Activated CD8-positive, alpha-beta T cell treated with anti-CD3 and anti-CD28 coated beads for 36 hours (primary cell): ENCODE data around the gene AHNAK. TPM values are rescaled to one million over a fixed set of nuclear protein-coding genes. Genes with fewer than 3 reads are reported as not detected.
A peak's percentile ranks its signal among the peaks of the same experiment; 100 is the strongest.

Experiments used
- ATAC-seq: fragments of 200-7000 bp; cut with Tn5 transposase; one replicate; pipeline ENCODE4 v1.10.0; 2021; ENCODE audit warnings: mild to moderate bottlenecking, moderate library complexity
- CTCF ChIA-PET: fragments of 350-600 bp; sonication (Branson Sonifier 250); formaldehyde crosslinking; loops from one replicate; lab custom pipeline; 2021; ENCODE audit warnings: antibody characterized with exemption; lab: Charles Lee
- POLR2A ChIA-PET: fragments of 350-600 bp; sonication (Branson Sonifier 250); formaldehyde crosslinking; loops from one replicate; lab custom pipeline; 2021; ENCODE audit warnings: antibody characterized with exemption; lab: Charles Lee
- DNase-seq: peaks from one replicate; pipeline ENCODE4 v3.0.0-alpha.2; 2020
- H3K27ac Mint-ChIP-seq: one replicate; pipeline ENCODE4 v1.8.0; 2021; ENCODE audit warnings: mild to moderate bottlenecking, mixed read lengths
- H3K27me3 Mint-ChIP-seq: one replicate; pipeline ENCODE4 v1.8.0; 2021; ENCODE audit warnings: mixed read lengths
- H3K36me3 Mint-ChIP-seq: one replicate; pipeline ENCODE4 v1.8.0; 2021; ENCODE audit warnings: low read depth, mixed read lengths
- H3K4me1 Mint-ChIP-seq: one replicate; pipeline ENCODE4 v1.8.0; 2021; ENCODE audit warnings: low read depth, mixed read lengths
- H3K4me3 Mint-ChIP-seq: one replicate; pipeline ENCODE4 v1.8.0; 2021; ENCODE audit warnings: mild to moderate bottlenecking, moderate library complexity, mixed read lengths
- H3K9me3 Mint-ChIP-seq: one replicate; pipeline ENCODE4 v1.8.0; 2021; ENCODE audit warnings: mixed read lengths
- CTCF ChIP-seq: fragments of 200-600 bp; IDR thresholded peaks from one replicate; pipeline ENCODE4 v1.8.0; 2022; ENCODE audit warnings: antibody characterized with exemption, mild to moderate bottlenecking
- intact Hi-C: fragments of 100-400 bp; cut with micrococcal nuclease; formaldehyde crosslinking; loops from one replicate; pipeline ENCODE4 v1.10.0; 2022
- total RNA-seq, 2 experiments: library from RNA; stranded (reverse); gene quantifications; one replicate each; pipeline ENCODE4 v1.2.3, GENCODE V29; 2021

AHNAK gene
- total RNA-seq, 2 experiments from 2014 or later: 41.1 to 43.0 TPM

DNA sequence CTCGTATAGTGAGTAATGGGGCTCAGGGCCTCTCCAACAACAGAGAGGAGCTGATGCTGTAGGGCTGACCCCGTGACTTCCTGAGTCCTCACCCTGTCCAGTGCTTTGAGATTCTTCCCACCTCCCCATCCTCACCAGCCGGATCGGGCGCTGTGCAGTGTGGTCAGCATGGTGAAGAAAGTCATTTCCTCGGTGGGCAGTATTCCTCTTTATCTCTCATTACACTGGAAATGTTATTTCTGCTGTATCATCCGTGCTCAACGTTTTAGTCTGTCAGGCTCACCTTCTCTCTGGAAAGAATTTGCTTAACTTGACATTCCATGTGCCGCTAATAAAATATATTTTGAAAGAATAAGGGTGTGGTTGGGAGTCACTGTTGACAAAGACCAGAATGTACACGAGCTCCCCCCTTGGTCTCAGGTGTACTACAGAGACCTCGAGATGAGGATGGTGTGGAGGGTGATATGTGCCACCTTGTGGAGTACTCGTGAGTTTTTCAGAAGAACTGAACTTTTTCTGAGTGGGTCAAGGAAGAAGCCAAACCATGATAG is 153.5 kb downstream of the AHNAK start:
- ATAC-seq (peak; percentile 37), DNase-seq (peak; percentile 24)
- H3K36me3 Mint-ChIP-seq: peaks cover 2% of the 10 kb centered on the region
- H3K27ac Mint-ChIP-seq: no peak overlapping the region
- CTCF ChIA-PET: interaction anchor here (0.6 to 9.0 kb wide), 10 partner anchors 8 to 302 kb away, joined by 3 to 72 read pairs (median 4); no protein-coding TSS in a partner anchor
- no peak overlapping the region for H3K4me3 Mint-ChIP-seq
- no peaks in the 10 kb centered on the region for H3K9me3 Mint-ChIP-seq
- peak; percentile 8 for TF ChIP-seq CTCF
- intact Hi-C loops: no loop called here
- H3K4me1 Mint-ChIP-seq: peaks cover 8% of the 10 kb centered on the region
- POLR2A ChIA-PET: interaction anchor here (0.9 to 1.0 kb wide), 2 partner anchors 32 to 98 kb away, joined by 3 read pairs; no protein-coding TSS in a partner anchor
- H3K27me3 Mint-ChIP-seq: no peaks in the 10 kb centered on the region

GRCh38 chr11:62392506-62392905 is 154.1 kb downstream of the AHNAK start:
- peaks cover 8% of the 10 kb centered on the region for H3K4me1 Mint-ChIP-seq
- TF ChIP-seq CTCF: no peak
- intact Hi-C loops: no loop called here
- no peaks in the 10 kb centered on the region for H3K36me3 Mint-ChIP-seq
- H3K4me3 Mint-ChIP-seq: no peak overlapping the region
- no peak overlapping the region for H3K27ac Mint-ChIP-seq
- ATAC-seq (no peak), DNase-seq (no peak)
- ChIA-PET POLR2A (interaction anchor here (0.9 to 1.0 kb wide), 2 partner anchors 32 to 98 kb away, joined by 3 read pairs; no protein-coding TSS in a partner anchor), CTCF (interaction anchor here (1.5 to 9.0 kb wide), 4 partner anchors 11 to 151 kb away, joined by 5 to 72 read pairs (median 34); no protein-coding TSS in a partner anchor)
- no peaks in the 10 kb centered on the region for H3K9me3 Mint-ChIP-seq
- H3K27me3 Mint-ChIP-seq: no peaks in the 10 kb centered on the region

GRCh38 chr11:62391642-62392425 is 154.8 kb downstream of the AHNAK start:
- Mint-ChIP-seq H3K36me3 (no peaks in the 10 kb centered on the region), H3K27ac (no peak overlapping the region), H3K4me1 (peaks cover 11% of the 10 kb centered on the region), H3K4me3 (no peak overlapping the region), H3K27me3 (no peaks in the 10 kb centered on the region), H3K9me3 (no peaks in the 10 kb centered on the region)
- POLR2A ChIA-PET: interaction anchor here (0.9 to 1.0 kb wide), 2 partner anchors 33 to 99 kb away, joined by 3 read pairs; no protein-coding TSS in a partner anchor
- TF ChIP-seq CTCF: no peak
- intact Hi-C loops: no loop called here
- CTCF ChIA-PET: interaction anchor here (2.1 to 9.0 kb wide), 3 partner anchors 10 to 152 kb away, joined by 8 to 72 read pairs (median 59); no protein-coding TSS in a partner anchor
- ATAC-seq (no peak), DNase-seq (no peak)

DNA sequence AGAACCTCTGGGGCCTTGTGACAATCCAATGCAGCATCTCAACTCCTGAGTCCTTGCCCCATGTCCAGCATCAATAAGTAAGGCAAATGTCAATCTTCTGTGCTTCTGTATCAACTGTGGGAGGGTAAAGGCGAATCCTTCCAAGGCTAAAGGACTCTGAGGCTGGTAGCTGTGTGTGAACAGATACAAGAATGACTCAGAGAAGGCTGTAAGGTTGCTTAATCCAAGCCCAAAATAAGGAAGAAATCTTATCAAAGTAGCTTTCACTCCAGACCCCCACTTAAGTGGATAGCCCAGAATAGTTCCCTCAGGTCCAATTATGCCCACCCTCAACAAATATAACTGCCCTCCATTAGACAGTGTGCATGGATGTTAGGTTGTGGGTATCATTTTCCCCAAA is 155.9 kb downstream of the AHNAK start:
- H3K36me3 Mint-ChIP-seq: no peaks in the 10 kb centered on the region
- TF ChIP-seq CTCF: no peak
- DNase-seq: no peak
- H3K27me3 Mint-ChIP-seq: no peaks in the 10 kb centered on the region
- ChIA-PET CTCF (interaction anchor here (1.3 to 9.0 kb wide), 2 partner anchors 33 to 153 kb away, joined by 6 to 72 read pairs; no protein-coding TSS in a partner anchor), POLR2A (interaction anchor here (0.9 kb wide), 1 partner anchor 11 kb away, joined by 4 read pairs; no protein-coding TSS in a partner anchor)
- no peak for ATAC-seq
- peaks cover 14% of the 10 kb centered on the region for H3K4me1 Mint-ChIP-seq
- no peak overlapping the region for H3K4me3 Mint-ChIP-seq
- H3K9me3 Mint-ChIP-seq: no peaks in the 10 kb centered on the region
- no peak overlapping the region for H3K27ac Mint-ChIP-seq
- intact Hi-C loops: no loop called here
